Spleen (tissue), 7 donors: ENCODE data around the gene GALNT3.

Experiments used
- POLR2AphosphoS5 ChIP-seq, 3 donors: sonication (generic); formaldehyde crosslinking; IDR thresholded peaks; one replicate each; pipeline ENCODE4 v1.5.1; 2017; ENCODE audit warnings: antibody characterized with exemption in 3 of 3
- TF ChIP-seq, protein P1 (sequence below), 11 experiments: fragments of 200-600 bp in 7 of 11; fragments of 450-650 bp in 4 of 11; sonication (generic) in 4 of 11; IDR thresholded peaks in 8 of 11; conservative IDR thresholded peaks in 3 of 11; 1 replicate in 7 of 11; 2 replicates in 4 of 11; pipeline versions ENCODE4 v1.4.0 to v1.8.0; 2016 to 2021; ENCODE audit warnings: antibody characterized with exemption in 11 of 11, inconsistent platforms in 4 of 11, mild to moderate bottlenecking in 1 of 11
- donor health status: DM: no; HTN: no; CAD: no; lungs with moderate emphysema.
- donor health status: DM: no; HTN: no; CAD: no.
- donor health status: DM: no; HTN: no; CAD: no.

DNA sequence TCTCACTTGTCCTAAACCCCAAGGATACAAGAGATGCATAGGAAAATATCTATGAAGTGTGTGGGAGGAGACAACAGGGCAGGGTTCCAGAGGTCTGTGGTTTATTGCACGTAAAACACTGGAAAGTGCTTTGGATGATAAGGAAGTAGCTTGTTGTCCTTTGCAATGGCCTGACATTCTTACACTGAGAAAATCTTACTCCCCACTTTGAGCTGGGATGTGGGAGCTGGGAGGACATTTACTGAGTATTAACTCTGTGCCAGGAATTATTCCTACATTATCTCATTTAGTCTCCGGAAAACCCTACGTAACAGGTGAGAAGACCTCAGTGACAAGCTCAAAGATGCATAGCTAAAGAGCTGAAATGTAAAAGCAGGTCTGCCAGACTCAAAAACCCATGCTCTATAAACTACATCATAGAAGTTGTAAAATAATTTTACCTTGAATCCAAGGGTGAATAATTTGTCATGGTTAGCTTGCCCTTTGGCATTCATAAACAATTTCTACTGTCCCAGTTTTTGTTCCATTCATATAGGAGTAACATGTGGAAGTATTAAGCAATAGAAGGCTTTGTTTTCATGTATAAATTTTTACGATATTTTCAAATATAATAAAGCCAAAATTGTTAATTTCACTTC lies 9.2 kb upstream of the GALNT3 start:
- TF ChIP-seq, protein P1, sequence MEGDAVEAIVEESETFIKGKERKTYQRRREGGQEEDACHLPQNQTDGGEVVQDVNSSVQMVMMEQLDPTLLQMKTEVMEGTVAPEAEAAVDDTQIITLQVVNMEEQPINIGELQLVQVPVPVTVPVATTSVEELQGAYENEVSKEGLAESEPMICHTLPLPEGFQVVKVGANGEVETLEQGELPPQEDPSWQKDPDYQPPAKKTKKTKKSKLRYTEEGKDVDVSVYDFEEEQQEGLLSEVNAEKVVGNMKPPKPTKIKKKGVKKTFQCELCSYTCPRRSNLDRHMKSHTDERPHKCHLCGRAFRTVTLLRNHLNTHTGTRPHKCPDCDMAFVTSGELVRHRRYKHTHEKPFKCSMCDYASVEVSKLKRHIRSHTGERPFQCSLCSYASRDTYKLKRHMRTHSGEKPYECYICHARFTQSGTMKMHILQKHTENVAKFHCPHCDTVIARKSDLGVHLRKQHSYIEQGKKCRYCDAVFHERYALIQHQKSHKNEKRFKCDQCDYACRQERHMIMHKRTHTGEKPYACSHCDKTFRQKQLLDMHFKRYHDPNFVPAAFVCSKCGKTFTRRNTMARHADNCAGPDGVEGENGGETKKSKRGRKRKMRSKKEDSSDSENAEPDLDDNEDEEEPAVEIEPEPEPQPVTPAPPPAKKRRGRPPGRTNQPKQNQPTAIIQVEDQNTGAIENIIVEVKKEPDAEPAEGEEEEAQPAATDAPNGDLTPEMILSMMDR (IDR thresholded peaks at IDR 0.05 in 8 of 11, conservative IDR thresholded peaks at IDR 0.05 in 3 of 11) = no peak
- TF ChIP-seq POLR2AphosphoS5 (IDR thresholded peaks at IDR 0.05) = peak in 1 of 3 donors; percentile 10
